ENCODE data around the gene R3HDML.

R3HDML gene

GRCh38 chr20:44355498-44356352 is 18.9 kb downstream of the R3HDML start, which contains the start of gene HNF4A:
HNF4A (plus strand) TSS chr20:44355699; CDS start chr20:44355805, 106 bp downstream.
- no peak for TF ChIP-seq CTCF (IDR thresholded peaks at IDR 0.05; ENCODE audit: extremely low read depth, missing control alignments)
- no peak for DNase-seq (ENCODE audit: low spot score)

- no peak for DNase-seq (ENCODE audit: low spot score)
- TF ChIP-seq CTCF (IDR thresholded peaks at IDR 0.05; ENCODE audit: extremely low read depth, missing control alignments) = no peak
Observed at GRCh38 chr20:44356353-44356723, 19.5 kb downstream of the R3HDML start.

- no peak for DNase-seq (ENCODE audit: low spot score)
- TF ChIP-seq CTCF (IDR thresholded peaks at IDR 0.05; ENCODE audit: extremely low read depth, missing control alignments) = no peak
Observed at GRCh38 chr20:44357020-44357419, 20.2 kb downstream of the R3HDML start.

GRCh38 chr20:44357555-44358125 is 20.8 kb downstream of the R3HDML start:
- no peak for DNase-seq (ENCODE audit: low spot score)
- TF ChIP-seq CTCF (IDR thresholded peaks at IDR 0.05; ENCODE audit: extremely low read depth, missing control alignments) = no peak

- no peak for TF ChIP-seq CTCF (IDR thresholded peaks at IDR 0.05; ENCODE audit: extremely low read depth, missing control alignments)
- no peak for DNase-seq (ENCODE audit: low spot score)
Observed at GRCh38 chr20:44358776-44359175, 21.9 kb downstream of the R3HDML start.

- DNase-seq (ENCODE audit: low spot score) = no peak
- TF ChIP-seq CTCF (IDR thresholded peaks at IDR 0.05; ENCODE audit: extremely low read depth, missing control alignments) = no peak
Observed at GRCh38 chr20:44360221-44360620, 23.4 kb downstream of the R3HDML start.

- TF ChIP-seq CTCF (IDR thresholded peaks at IDR 0.05; ENCODE audit: extremely low read depth, missing control alignments) = no peak
- DNase-seq (ENCODE audit: low spot score) = no peak
Observed at GRCh38 chr20:44361021-44361420, 24.2 kb downstream of the R3HDML start.
